ENCODE results near the gene FOXG1.

Gene FOXG1

GRCh38 chr14:28770061-28770460 is 3.5 kb downstream of the FOXG1 start:
- peaks cover 94% of the 10 kb centered on the region for H3K27me3 ChIP-seq (ENCODE audit: control insufficient read depth, insufficient read depth, low read length)

GRCh38 chr14:28770630-28771029 is 4.0 kb downstream of the FOXG1 start:
- H3K9me3 ChIP-seq (ENCODE audit: control insufficient read depth, insufficient read depth, low read length): no peaks in the 10 kb centered on the region
- H3K27ac ChIP-seq (ENCODE audit: low read depth, low read length): no peak overlapping the region
- H3K9ac ChIP-seq (ENCODE audit: low read depth, low read length): no peak overlapping the region
- H3K4me1 ChIP-seq (ENCODE audit: control insufficient read depth, insufficient read depth, low read length): peaks cover 18% of the 10 kb centered on the region
- peaks cover 94% of the 10 kb centered on the region for H3K27me3 ChIP-seq (ENCODE audit: control insufficient read depth, insufficient read depth, low read length)
- no peak overlapping the region for H3K4me3 ChIP-seq (ENCODE audit: low read depth, low read length)
- no peaks in the 10 kb centered on the region for H3K36me3 ChIP-seq (ENCODE audit: control insufficient read depth, insufficient read depth, low read length)

More at GRCh38 chr14:28770061-28770460, 3.5 kb downstream of the FOXG1 start:
- Histone ChIP-seq H3K27ac (ENCODE audit: low read depth, low read length) (no peak overlapping the region), H3K9me3 (ENCODE audit: control insufficient read depth, insufficient read depth, low read length) (no peaks in the 10 kb centered on the region), H3K4me3 (ENCODE audit: low read depth, low read length) (no peak overlapping the region), H3K4me1 (ENCODE audit: control insufficient read depth, insufficient read depth, low read length) (peaks cover 19% of the 10 kb centered on the region), H3K36me3 (ENCODE audit: control insufficient read depth, insufficient read depth, low read length) (no peaks in the 10 kb centered on the region), H3K9ac (ENCODE audit: low read depth, low read length) (no peak overlapping the region)

GRCh38 chr14:28771168-28771567 is 4.6 kb downstream of the FOXG1 start:
- Histone ChIP-seq H3K27ac (ENCODE audit: low read depth, low read length) (no peak overlapping the region), H3K27me3 (ENCODE audit: control insufficient read depth, insufficient read depth, low read length) (peaks cover 94% of the 10 kb centered on the region), H3K9me3 (ENCODE audit: control insufficient read depth, insufficient read depth, low read length) (no peaks in the 10 kb centered on the region), H3K9ac (ENCODE audit: low read depth, low read length) (no peak overlapping the region), H3K4me1 (ENCODE audit: control insufficient read depth, insufficient read depth, low read length) (peaks cover 17% of the 10 kb centered on the region), H3K36me3 (ENCODE audit: control insufficient read depth, insufficient read depth, low read length) (no peaks in the 10 kb centered on the region), H3K4me3 (ENCODE audit: low read depth, low read length) (no peak overlapping the region)

GRCh38 chr14:28772613-28773012 is 6.0 kb downstream of the FOXG1 start:
- Histone ChIP-seq H3K9me3 (ENCODE audit: control insufficient read depth, insufficient read depth, low read length) (no peaks in the 10 kb centered on the region), H3K4me3 (ENCODE audit: low read depth, low read length) (no peak overlapping the region), H3K27me3 (ENCODE audit: control insufficient read depth, insufficient read depth, low read length) (peaks cover 100% of the 10 kb centered on the region), H3K9ac (ENCODE audit: low read depth, low read length) (no peak overlapping the region), H3K4me1 (ENCODE audit: control insufficient read depth, insufficient read depth, low read length) (peaks cover 17% of the 10 kb centered on the region), H3K27ac (ENCODE audit: low read depth, low read length) (no peak overlapping the region), H3K36me3 (ENCODE audit: control insufficient read depth, insufficient read depth, low read length) (no peaks in the 10 kb centered on the region)

GRCh38 chr14:28773176-28773575 is 6.6 kb downstream of the FOXG1 start:
- Histone ChIP-seq H3K27ac (ENCODE audit: low read depth, low read length) (no peak overlapping the region), H3K36me3 (ENCODE audit: control insufficient read depth, insufficient read depth, low read length) (no peaks in the 10 kb centered on the region), H3K9me3 (ENCODE audit: control insufficient read depth, insufficient read depth, low read length) (no peaks in the 10 kb centered on the region), H3K9ac (ENCODE audit: low read depth, low read length) (no peak overlapping the region), H3K4me1 (ENCODE audit: control insufficient read depth, insufficient read depth, low read length) (peaks cover 18% of the 10 kb centered on the region), H3K4me3 (ENCODE audit: low read depth, low read length) (no peak overlapping the region), H3K27me3 (ENCODE audit: control insufficient read depth, insufficient read depth, low read length) (peaks cover 100% of the 10 kb centered on the region)

GRCh38 chr14:28773861-28774691 is 7.5 kb downstream of the FOXG1 start:
- Histone ChIP-seq H3K4me3 (ENCODE audit: low read depth, low read length) (peak overlapping the region; percentile 50), H3K4me1 (ENCODE audit: control insufficient read depth, insufficient read depth, low read length) (peaks cover 22% of the 10 kb centered on the region), H3K9me3 (ENCODE audit: control insufficient read depth, insufficient read depth, low read length) (no peaks in the 10 kb centered on the region), H3K9ac (ENCODE audit: low read depth, low read length) (no peak overlapping the region), H3K36me3 (ENCODE audit: control insufficient read depth, insufficient read depth, low read length) (no peaks in the 10 kb centered on the region), H3K27ac (ENCODE audit: low read depth, low read length) (no peak overlapping the region), H3K27me3 (ENCODE audit: control insufficient read depth, insufficient read depth, low read length) (peaks cover 100% of the 10 kb centered on the region)

- no peaks in the 10 kb centered on the region for H3K36me3 ChIP-seq (ENCODE audit: control insufficient read depth, insufficient read depth, low read length)
- H3K27ac ChIP-seq (ENCODE audit: low read depth, low read length): no peak overlapping the region
- H3K27me3 ChIP-seq (ENCODE audit: control insufficient read depth, insufficient read depth, low read length): peaks cover 100% of the 10 kb centered on the region
- H3K4me3 ChIP-seq (ENCODE audit: low read depth, low read length): peak overlapping the region; percentile 12; the same call in 1 of the 2 replicates
- H3K9me3 ChIP-seq (ENCODE audit: control insufficient read depth, insufficient read depth, low read length): no peaks in the 10 kb centered on the region
- H3K9ac ChIP-seq (ENCODE audit: low read depth, low read length): no peak overlapping the region
- peaks cover 23% of the 10 kb centered on the region for H3K4me1 ChIP-seq (ENCODE audit: control insufficient read depth, insufficient read depth, low read length)
Observed at GRCh38 chr14:28774764-28775735, 8.5 kb downstream of the FOXG1 start.

GRCh38 chr14:28776482-28777266 is 10.1 kb downstream of the FOXG1 start:
- peaks cover 38% of the 10 kb centered on the region for H3K4me1 ChIP-seq (ENCODE audit: control insufficient read depth, insufficient read depth, low read length)
- no peaks in the 10 kb centered on the region for H3K36me3 ChIP-seq (ENCODE audit: control insufficient read depth, insufficient read depth, low read length)
- H3K27me3 ChIP-seq (ENCODE audit: control insufficient read depth, insufficient read depth, low read length): peaks cover 100% of the 10 kb centered on the region
- no peak overlapping the region for H3K9ac ChIP-seq (ENCODE audit: low read depth, low read length)
- no peak overlapping the region for H3K27ac ChIP-seq (ENCODE audit: low read depth, low read length)
- no peak overlapping the region for H3K4me3 ChIP-seq (ENCODE audit: low read depth, low read length)
- no peaks in the 10 kb centered on the region for H3K9me3 ChIP-seq (ENCODE audit: control insufficient read depth, insufficient read depth, low read length)

- Histone ChIP-seq H3K4me3 (ENCODE audit: low read depth, low read length) (no peak overlapping the region), H3K4me1 (ENCODE audit: control insufficient read depth, insufficient read depth, low read length) (peaks cover 47% of the 10 kb centered on the region), H3K9ac (ENCODE audit: low read depth, low read length) (no peak overlapping the region), H3K9me3 (ENCODE audit: control insufficient read depth, insufficient read depth, low read length) (no peaks in the 10 kb centered on the region), H3K36me3 (ENCODE audit: control insufficient read depth, insufficient read depth, low read length) (no peaks in the 10 kb centered on the region), H3K27me3 (ENCODE audit: control insufficient read depth, insufficient read depth, low read length) (peaks cover 100% of the 10 kb centered on the region), H3K27ac (ENCODE audit: low read depth, low read length) (no peak overlapping the region)
Observed at GRCh38 chr14:28777471-28778137, 11.0 kb downstream of the FOXG1 start.

Data from HUES48 (cell line).